Measurements from ENCODE around the gene DDAH1. TPM values are rescaled to one million over a fixed set of nuclear protein-coding genes. Genes with fewer than 3 reads are reported as not detected.

The DDAH1 gene
- total and polyA plus RNA-seq, 4 donors, result 12.8 to 54.6 (median 28.7) TPM

GRCh38 chr1:85326336-85326735, 138.6 kb downstream of the DDAH1 start:
- no peak overlapping the region for H3K27ac ChIP-seq (ENCODE audit: low read depth in 1 of 2, low read length in 2 of 2)
- H3K36me3 ChIP-seq (ENCODE audit: control insufficient read depth in 1 of 2, insufficient read depth in 2 of 2, low read length in 1 of 2), result no peaks in the 10 kb centered on the region
- ATAC-seq (ENCODE audit: low FRiP score), result no peak
- no peaks in the 10 kb centered on the region for H3K9me3 ChIP-seq (ENCODE audit: control insufficient read depth, low read length)
- DNase-seq, result no peak
- WGBS, 2 donors, result 69 to 75% methylated on average over 2 of the region's 2 CpGs
- no peak overlapping the region for H3K4me3 ChIP-seq (ENCODE audit: low read length in 2 of 2)
- no peaks in the 10 kb centered on the region for H3K27me3 ChIP-seq (ENCODE audit: control insufficient read depth in 1 of 2, insufficient read depth in 2 of 2, low read length in 1 of 2)
- peaks cover 0 to 13% of the 10 kb centered on the region in 2 donors for H3K4me1 ChIP-seq (ENCODE audit: control insufficient read depth in 1 of 2, insufficient read depth in 2 of 2, low read length in 2 of 2)
- intact Hi-C loops (cut with DNase I), result loop anchor here in 1 of 2 donors (5.0 kb wide), 1 partner anchor 81 kb away; no protein-coding TSS in a partner anchor

GRCh38 chr1:85325920-85326319, 139.0 kb downstream of the DDAH1 start:
- no peak overlapping the region for H3K27ac ChIP-seq (ENCODE audit: low read depth in 1 of 2, low read length in 2 of 2)
- DNase-seq, result no peak
- intact Hi-C loops (cut with DNase I), result loop anchor here in 1 of 2 donors (5.0 kb wide), 1 partner anchor 81 kb away; no protein-coding TSS in a partner anchor
- peaks cover 0 to 12% of the 10 kb centered on the region in 2 donors for H3K4me1 ChIP-seq (ENCODE audit: control insufficient read depth in 1 of 2, insufficient read depth in 2 of 2, low read length in 2 of 2)
- no peaks in the 10 kb centered on the region for H3K9me3 ChIP-seq (ENCODE audit: control insufficient read depth, low read length)
- H3K36me3 ChIP-seq (ENCODE audit: control insufficient read depth in 1 of 2, insufficient read depth in 2 of 2, low read length in 1 of 2), result no peaks in the 10 kb centered on the region
- no peak for ATAC-seq (ENCODE audit: low FRiP score)
- H3K4me3 ChIP-seq (ENCODE audit: low read length in 2 of 2), result no peak overlapping the region
- H3K27me3 ChIP-seq (ENCODE audit: control insufficient read depth in 1 of 2, insufficient read depth in 2 of 2, low read length in 1 of 2), result no peaks in the 10 kb centered on the region

GRCh38 chr1:85323770-85324169, 141.2 kb downstream of the DDAH1 start:
- no peaks in the 10 kb centered on the region for H3K36me3 ChIP-seq (ENCODE audit: control insufficient read depth in 1 of 2, insufficient read depth in 2 of 2, low read length in 1 of 2)
- 60 to 61% methylated on average over 5 of the region's 5 CpGs for WGBS, 2 donors
- ATAC-seq (ENCODE audit: low FRiP score), result no peak

GRCh38 chr1:85322655-85323054, 142.3 kb downstream of the DDAH1 start:
- 53 to 65% methylated on average over 2 of the region's 2 CpGs for WGBS, 2 donors
- Histone ChIP-seq H3K4me3 (ENCODE audit: low read length in 2 of 2) (no peak overlapping the region), H3K9me3 (ENCODE audit: control insufficient read depth, low read length) (no peaks in the 10 kb centered on the region), H3K27me3 (ENCODE audit: control insufficient read depth in 1 of 2, insufficient read depth in 2 of 2, low read length in 1 of 2) (no peaks in the 10 kb centered on the region), H3K4me1 (ENCODE audit: control insufficient read depth in 1 of 2, insufficient read depth in 2 of 2, low read length in 2 of 2) (no peaks in the 10 kb centered on the region), H3K27ac (ENCODE audit: low read depth in 1 of 2, low read length in 2 of 2) (no peak overlapping the region), H3K36me3 (ENCODE audit: control insufficient read depth in 1 of 2, insufficient read depth in 2 of 2, low read length in 1 of 2) (no peaks in the 10 kb centered on the region)
- no peak for ATAC-seq (ENCODE audit: low FRiP score)
- intact Hi-C loops (cut with DNase I), result no loop called here
- no peak for DNase-seq

More at GRCh38 chr1:85323770-85324169, 141.2 kb downstream of the DDAH1 start:
- Histone ChIP-seq H3K27me3 (ENCODE audit: control insufficient read depth in 1 of 2, insufficient read depth in 2 of 2, low read length in 1 of 2) (no peaks in the 10 kb centered on the region), H3K9me3 (ENCODE audit: control insufficient read depth, low read length) (no peaks in the 10 kb centered on the region), H3K4me1 (ENCODE audit: control insufficient read depth in 1 of 2, insufficient read depth in 2 of 2, low read length in 2 of 2) (peaks cover 0 to 4% of the 10 kb centered on the region in 2 donors), H3K27ac (ENCODE audit: low read depth in 1 of 2, low read length in 2 of 2) (no peak overlapping the region), H3K4me3 (ENCODE audit: low read length in 2 of 2) (no peak overlapping the region)
- DNase-seq, result no peak
- intact Hi-C loops (cut with DNase I), result no loop called here

GRCh38 chr1:85321237-85321964, 143.6 kb downstream of the DDAH1 start:
- no peak overlapping the region for H3K4me3 ChIP-seq (ENCODE audit: low read length in 2 of 2)
- ATAC-seq (ENCODE audit: low FRiP score) (no peak), DNase-seq (no peak)
- no peak overlapping the region for H3K27ac ChIP-seq (ENCODE audit: low read depth in 1 of 2, low read length in 2 of 2)
- no peaks in the 10 kb centered on the region for H3K36me3 ChIP-seq (ENCODE audit: control insufficient read depth in 1 of 2, insufficient read depth in 2 of 2, low read length in 1 of 2)
- 82 to 91% methylated on average over 7 of the region's 7 CpGs for WGBS, 2 donors
- no peaks in the 10 kb centered on the region for H3K4me1 ChIP-seq (ENCODE audit: control insufficient read depth in 1 of 2, insufficient read depth in 2 of 2, low read length in 2 of 2)
- intact Hi-C loops (cut with DNase I), result no loop called here
- no peaks in the 10 kb centered on the region for H3K9me3 ChIP-seq (ENCODE audit: control insufficient read depth, low read length)
- H3K27me3 ChIP-seq (ENCODE audit: control insufficient read depth in 1 of 2, insufficient read depth in 2 of 2, low read length in 1 of 2), result no peaks in the 10 kb centered on the region

GRCh38 chr1:85320371-85321131, 144.4 kb downstream of the DDAH1 start:
- WGBS, 2 donors, result 67 to 80% methylated on average over 2 of the region's 2 CpGs
- ATAC-seq (ENCODE audit: low FRiP score), result no peak
- H3K4me3 ChIP-seq (ENCODE audit: low read length in 2 of 2), result no peak overlapping the region
- no peaks in the 10 kb centered on the region for H3K36me3 ChIP-seq (ENCODE audit: control insufficient read depth in 1 of 2, insufficient read depth in 2 of 2, low read length in 1 of 2)
- DNase-seq, result no peak
- H3K27me3 ChIP-seq (ENCODE audit: control insufficient read depth in 1 of 2, insufficient read depth in 2 of 2, low read length in 1 of 2), result no peaks in the 10 kb centered on the region
- no peak overlapping the region for H3K27ac ChIP-seq (ENCODE audit: low read depth in 1 of 2, low read length in 2 of 2)
- no peaks in the 10 kb centered on the region for H3K9me3 ChIP-seq (ENCODE audit: control insufficient read depth, low read length)
- intact Hi-C loops (cut with DNase I), result no loop called here
- H3K4me1 ChIP-seq (ENCODE audit: control insufficient read depth in 1 of 2, insufficient read depth in 2 of 2, low read length in 2 of 2), result no peaks in the 10 kb centered on the region

- H3K4me1 ChIP-seq (ENCODE audit: control insufficient read depth in 1 of 2, insufficient read depth in 2 of 2, low read length in 2 of 2), result no peaks in the 10 kb centered on the region
- no peaks in the 10 kb centered on the region for H3K27me3 ChIP-seq (ENCODE audit: control insufficient read depth in 1 of 2, insufficient read depth in 2 of 2, low read length in 1 of 2)
- intact Hi-C loops (cut with DNase I), result no loop called here
- no peak overlapping the region for H3K27ac ChIP-seq (ENCODE audit: low read depth in 1 of 2, low read length in 2 of 2)
- no peaks in the 10 kb centered on the region for H3K36me3 ChIP-seq (ENCODE audit: control insufficient read depth in 1 of 2, insufficient read depth in 2 of 2, low read length in 1 of 2)
- WGBS, 2 donors, result 90 to 91% methylated on average over 4 of the region's 4 CpGs
- ATAC-seq (ENCODE audit: low FRiP score), result no peak
- no peak overlapping the region for H3K4me3 ChIP-seq (ENCODE audit: low read length in 2 of 2)
- no peaks in the 10 kb centered on the region for H3K9me3 ChIP-seq (ENCODE audit: control insufficient read depth, low read length)
- DNase-seq, result no peak
Measured at GRCh38 chr1:85319931-85320330, 145.0 kb downstream of the DDAH1 start.

- intact Hi-C loops (cut with DNase I), result no loop called here
- Histone ChIP-seq H3K27me3 (ENCODE audit: control insufficient read depth in 1 of 2, insufficient read depth in 2 of 2, low read length in 1 of 2) (no peaks in the 10 kb centered on the region), H3K4me1 (ENCODE audit: control insufficient read depth in 1 of 2, insufficient read depth in 2 of 2, low read length in 2 of 2) (peaks cover 0 to 3% of the 10 kb centered on the region in 2 donors), H3K4me3 (ENCODE audit: low read length in 2 of 2) (no peak overlapping the region), H3K9me3 (ENCODE audit: control insufficient read depth, low read length) (no peaks in the 10 kb centered on the region), H3K27ac (ENCODE audit: low read depth in 1 of 2, low read length in 2 of 2) (no peak overlapping the region), H3K36me3 (ENCODE audit: control insufficient read depth in 1 of 2, insufficient read depth in 2 of 2, low read length in 1 of 2) (no peaks in the 10 kb centered on the region)
- ATAC-seq (ENCODE audit: low FRiP score) (no peak), DNase-seq (no peak)
- whole genome bisulfite sequencing, 2 donors, result 77 to 78% methylated on average over 3 of the region's 3 CpGs
Measured at GRCh38 chr1:85319491-85319890, 145.5 kb downstream of the DDAH1 start.

- H3K9me3 ChIP-seq (ENCODE audit: control insufficient read depth, low read length), result no peaks in the 10 kb centered on the region
- 58 to 70% methylated on average over 1 of the region's 1 CpG for WGBS, 2 donors
- H3K36me3 ChIP-seq (ENCODE audit: control insufficient read depth in 1 of 2, insufficient read depth in 2 of 2, low read length in 1 of 2), result no peaks in the 10 kb centered on the region
- no peaks in the 10 kb centered on the region for H3K27me3 ChIP-seq (ENCODE audit: control insufficient read depth in 1 of 2, insufficient read depth in 2 of 2, low read length in 1 of 2)
- no peak for DNase-seq
- intact Hi-C loops (cut with DNase I), result no loop called here
- no peak for ATAC-seq (ENCODE audit: low FRiP score)
- no peak overlapping the region for H3K4me3 ChIP-seq (ENCODE audit: low read length in 2 of 2)
- H3K27ac ChIP-seq (ENCODE audit: low read depth in 1 of 2, low read length in 2 of 2), result no peak overlapping the region
- peaks cover 6 to 8% of the 10 kb centered on the region in 2 donors for H3K4me1 ChIP-seq (ENCODE audit: control insufficient read depth in 1 of 2, insufficient read depth in 2 of 2, low read length in 2 of 2)
Measured at GRCh38 chr1:85318217-85318616, 146.7 kb downstream of the DDAH1 start.

All from aorta (tissue), 5 donors.